GM18519 (cell line): ENCODE results near the gene PPFIA1.

Source experiments
- ATAC-seq: cut with Tn5 transposase; IDR thresholded peaks from one replicate; pipeline ENCODE4 v1.9.1; 2021; ENCODE audit warnings: mild to moderate bottlenecking, moderate library complexity; ENCODE audit not compliant: unreplicated experiment, low FRiP score

PPFIA1 gene

DNA sequence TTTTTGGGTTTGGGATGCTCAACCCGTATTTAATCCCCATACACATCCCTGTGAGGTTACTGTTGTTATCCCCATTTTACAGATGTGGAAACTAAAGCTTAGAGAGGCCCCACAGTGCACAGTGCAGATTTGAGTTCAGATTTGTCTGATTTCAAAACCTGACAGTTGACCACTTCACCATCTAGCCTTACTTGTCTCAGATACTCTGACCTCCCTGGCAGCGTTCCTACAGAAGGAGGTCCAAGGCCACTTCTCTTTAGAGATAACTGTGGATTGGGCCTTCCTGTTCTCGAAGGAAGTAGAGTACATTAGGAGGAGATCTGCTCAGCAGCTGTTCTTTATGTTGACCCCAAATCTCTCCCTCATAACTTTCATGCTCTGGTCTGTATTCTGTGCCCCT lies 81.2 kb downstream of the PPFIA1 start:
- no peak for ATAC-seq

DNA sequence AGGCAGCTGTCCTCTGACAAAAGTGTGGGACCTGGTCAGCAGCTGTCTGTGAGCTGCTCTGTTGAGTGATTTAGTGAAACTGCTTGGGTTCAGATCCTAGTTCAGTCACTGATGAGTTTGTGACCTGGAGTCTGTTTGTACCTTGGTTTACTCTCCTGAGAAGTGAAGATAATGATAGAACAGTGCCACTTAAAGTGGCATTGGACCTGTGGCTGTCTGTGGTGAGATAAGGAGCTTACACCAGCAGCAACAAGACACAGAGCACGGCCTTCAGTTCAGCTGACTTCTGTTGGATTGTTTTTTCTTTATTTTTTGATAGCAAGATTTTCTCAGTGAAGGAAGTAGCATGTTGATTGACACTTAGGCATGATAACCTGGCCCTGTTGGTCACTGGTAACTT lies 81.6 kb downstream of the PPFIA1 start:
- ATAC-seq: no peak

DNA sequence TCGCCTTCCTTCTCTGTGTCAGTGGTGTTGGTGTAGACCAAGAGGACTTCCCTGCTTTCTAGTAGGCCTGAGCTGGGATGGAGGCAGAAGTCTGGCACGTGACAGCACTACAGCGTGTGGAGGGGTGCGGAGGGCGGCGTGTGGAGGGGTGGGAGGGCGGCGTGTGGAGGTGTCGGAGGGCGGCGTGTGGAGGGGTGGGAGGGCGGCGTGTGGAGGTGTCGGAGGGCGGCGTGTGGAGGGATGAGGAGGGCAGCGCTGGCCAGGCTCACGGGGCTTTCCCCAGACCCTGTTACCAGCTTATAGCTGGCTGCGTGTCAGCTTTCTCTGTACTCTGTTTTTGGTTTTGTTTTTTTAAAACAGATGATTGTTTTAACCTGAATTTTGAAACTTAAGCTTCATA lies 82.1 kb downstream of the PPFIA1 start:
- no peak for ATAC-seq

DNA sequence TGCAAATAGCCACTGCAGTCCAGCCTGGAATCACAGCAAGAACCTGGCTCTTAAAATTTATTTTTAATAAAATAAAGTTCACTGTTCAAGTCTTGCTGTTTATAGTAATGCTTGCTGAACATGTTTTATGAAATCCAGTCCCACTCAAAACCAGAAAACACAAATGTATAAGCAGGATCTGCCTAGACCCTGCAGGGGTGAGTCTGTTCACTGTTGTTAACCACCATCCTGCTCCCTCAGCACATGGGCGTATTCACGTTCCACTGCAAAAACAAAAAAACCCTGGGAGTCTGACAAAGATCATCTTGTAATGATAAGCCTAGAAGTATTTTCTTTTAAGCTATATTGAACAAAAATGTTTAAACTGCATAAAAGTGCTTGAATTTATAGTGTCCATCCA lies 82.8 kb downstream of the PPFIA1 start:
- no peak for ATAC-seq

DNA sequence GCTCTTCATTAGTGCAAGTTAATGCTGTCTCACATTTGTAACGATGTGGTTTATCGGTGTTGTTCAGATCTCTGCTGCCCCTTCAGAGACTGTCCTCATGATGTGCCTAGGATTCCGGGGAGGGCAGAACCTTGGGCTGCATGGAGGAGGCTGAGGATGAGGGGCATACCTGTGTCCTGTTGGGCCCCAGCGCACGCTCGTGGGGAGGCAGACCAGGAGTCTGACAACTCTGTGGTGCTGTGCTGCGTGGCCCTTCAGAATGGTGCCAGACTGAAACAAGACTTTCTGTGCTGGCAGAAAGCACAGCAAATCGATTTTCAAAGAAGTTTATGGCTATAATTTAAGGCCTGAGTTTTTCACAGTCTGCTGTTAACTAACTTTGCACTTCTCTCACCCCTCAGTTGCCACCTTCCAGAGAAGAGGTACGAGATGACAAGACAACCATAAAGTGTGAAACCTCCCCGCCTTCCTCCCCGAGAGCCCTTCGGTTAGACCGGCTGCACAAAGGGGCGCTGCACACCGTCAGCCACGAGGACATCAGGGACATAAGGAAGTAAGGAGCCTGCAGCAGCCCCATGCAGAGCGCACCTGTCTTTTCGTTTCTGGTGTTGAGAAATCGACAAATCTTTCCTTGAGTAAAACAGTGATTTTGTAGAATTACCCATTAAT lies 83.5 kb downstream of the PPFIA1 start:
- no peak for ATAC-seq

DNA sequence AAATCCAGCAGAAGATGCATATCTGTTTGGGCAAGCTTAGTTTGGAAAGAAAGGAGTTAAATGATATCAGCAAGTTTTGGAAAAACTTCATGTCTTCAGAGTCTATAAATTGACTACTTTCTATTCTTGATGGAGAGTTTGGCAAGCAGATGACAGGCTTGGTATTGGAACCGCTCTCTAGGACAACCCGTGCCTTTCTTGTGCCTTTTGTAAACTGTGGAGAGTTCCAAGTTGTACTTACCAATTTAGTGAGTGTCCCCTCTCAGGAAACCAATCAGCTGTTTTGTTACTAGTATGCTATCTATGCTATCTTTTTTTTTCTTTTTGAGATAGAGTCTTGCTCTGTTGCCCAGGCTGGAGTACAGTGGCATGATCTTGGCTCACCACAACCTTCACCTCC lies 84.1 kb downstream of the PPFIA1 start:
- no peak for ATAC-seq

DNA sequence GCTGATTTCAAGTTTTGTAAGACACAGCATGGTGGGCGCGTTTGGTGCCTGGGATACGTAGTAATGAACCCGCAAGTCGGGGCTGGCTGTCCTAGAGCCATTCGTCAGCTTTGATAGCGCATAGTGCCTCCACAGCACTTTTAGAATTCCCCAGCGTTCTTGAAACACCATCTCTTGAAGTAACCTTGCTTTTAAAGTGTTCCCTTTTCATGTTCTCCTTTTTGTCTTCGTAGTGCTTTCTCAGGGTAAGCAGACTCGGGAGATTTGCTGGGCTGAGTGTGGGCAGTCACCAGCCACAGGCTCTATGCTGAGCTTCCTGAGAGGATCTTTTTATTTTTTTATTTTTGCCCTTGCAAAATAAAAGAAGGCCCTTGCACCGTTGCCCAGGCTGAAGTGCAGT lies 88.3 kb downstream of the PPFIA1 start:
- ATAC-seq: no peak

DNA sequence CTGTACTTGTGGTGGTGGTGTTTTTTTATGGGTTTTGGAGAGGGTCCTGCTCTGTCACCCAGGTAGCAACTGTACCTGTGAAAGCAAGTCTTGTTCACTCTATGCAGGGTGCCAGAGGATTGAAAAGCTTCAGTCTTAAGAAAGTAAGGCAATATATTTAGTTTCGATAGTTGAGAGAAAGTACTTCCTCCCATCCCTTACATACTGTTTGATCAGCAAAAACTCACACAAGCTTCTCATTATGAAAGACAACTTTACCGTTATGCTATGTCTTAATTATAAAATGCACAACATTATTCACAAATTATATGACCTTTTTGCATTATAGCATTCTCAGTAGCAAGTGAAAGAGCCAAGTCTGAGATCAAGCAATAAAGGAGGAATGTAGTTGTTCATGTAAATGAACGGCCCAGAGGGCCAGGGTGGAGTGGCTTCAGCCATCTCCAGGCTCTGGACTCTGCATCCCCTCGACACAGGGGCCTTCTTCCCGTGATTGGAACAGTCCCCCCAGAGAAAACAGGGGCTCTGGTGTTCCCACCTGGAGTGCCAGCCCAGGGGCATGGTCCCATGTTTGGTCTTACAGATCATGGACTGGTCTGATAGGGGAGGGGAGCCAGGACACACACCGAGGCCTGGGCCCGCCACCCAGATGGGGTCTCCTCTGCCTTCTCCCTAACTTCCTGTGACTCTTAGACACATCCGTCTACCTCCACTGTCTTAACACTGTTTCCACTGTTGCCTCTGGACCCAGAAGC lies 89.1 kb downstream of the PPFIA1 start:
- no peak for ATAC-seq

DNA sequence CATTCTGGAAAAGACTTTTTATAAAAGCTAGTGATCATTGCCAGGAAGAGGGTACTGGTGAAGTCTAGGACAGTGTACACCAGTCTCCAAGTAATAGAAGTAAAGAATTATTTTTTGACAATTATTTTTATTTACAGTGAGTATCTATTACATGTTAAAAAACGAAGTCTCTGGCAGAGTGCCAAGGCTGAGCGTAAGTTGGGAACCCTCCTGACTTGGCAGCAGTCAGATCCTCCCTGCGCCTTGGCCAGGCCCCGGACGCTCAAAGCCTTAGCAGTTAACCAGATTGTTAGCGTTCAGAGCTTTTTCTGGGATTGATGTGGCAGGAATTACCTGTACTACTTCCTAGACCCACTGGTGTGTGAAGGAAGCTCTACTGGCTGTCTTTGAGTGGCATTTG lies 89.7 kb downstream of the PPFIA1 start:
- ATAC-seq: no peak

DNA sequence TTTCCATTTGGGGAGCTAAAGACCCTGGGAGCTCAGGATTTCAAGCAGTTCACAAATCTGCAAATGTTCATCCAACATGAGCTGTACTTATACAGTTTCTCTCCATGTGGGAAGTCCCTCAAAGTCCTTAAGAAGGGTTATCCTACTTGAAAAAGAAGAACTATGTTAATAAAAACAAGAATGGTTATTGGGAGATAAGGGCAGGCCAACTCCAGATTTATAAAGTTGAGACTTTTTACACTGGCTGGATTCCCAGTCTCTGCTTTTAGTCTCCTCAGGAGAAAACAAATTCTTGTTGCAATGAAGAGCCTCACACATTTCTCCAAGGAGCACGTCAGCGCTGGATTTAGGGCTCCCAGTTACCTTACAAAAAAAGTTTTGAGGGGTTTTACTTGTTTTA lies 93.7 kb downstream of the PPFIA1 start:
- no peak for ATAC-seq

DNA sequence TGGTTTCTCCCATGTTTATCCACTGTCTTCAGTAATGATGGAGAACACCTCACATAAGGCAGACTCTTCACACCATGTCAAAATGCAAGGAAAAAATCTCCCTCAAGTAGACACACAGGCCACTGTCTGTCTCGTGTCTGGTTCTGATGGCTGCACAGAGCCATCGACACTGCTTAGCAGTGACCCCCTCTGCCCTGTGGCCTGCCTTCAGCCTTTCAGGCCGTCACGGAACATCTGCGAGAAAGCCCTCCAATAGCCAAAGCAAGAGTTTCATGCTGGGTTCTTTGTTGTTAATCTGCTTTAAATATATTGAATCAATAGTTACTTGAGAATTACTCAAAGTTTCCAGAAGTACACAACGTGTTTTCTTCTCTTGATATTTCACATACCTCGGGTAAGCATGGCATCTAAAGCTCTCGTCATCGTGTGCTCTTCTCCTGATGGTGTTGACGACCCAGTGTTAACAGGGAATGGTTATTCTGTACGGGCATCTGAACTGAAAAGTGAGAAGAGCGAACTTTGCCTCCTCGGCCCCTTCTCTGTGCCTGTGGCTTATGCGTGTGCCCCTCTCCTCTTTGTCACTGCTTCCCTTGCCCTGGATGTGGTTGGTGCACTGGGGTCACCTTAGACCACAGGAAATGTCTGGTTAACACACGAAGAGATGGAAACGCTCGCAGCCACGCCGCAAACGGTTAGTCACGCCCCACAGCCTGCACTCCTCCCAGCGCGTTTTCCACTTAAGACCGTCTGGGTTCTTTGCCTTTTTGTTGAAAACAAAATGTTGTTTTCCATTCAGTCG lies 94.5 kb downstream of the PPFIA1 start:
- ATAC-seq: no peak

DNA sequence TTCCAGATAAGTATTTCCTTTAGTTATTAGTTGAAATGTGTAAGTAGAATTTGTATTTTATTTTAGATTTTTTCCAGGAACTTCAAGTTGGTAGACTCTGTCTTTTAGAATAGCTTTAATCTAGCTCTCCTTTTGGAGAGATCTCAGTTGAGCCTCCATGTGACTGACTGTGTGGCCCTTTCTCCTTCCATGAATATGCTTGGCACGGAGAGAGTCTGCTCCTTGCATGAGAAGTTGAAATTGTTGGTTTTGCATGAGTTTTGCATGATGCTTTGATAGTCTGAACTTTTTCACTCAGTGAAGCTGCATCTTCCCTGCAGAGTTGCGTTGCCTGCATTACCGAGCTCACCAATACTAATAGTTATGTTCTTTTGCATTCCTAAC lies 95.0 kb downstream of the PPFIA1 start:
- ATAC-seq: no peak

DNA sequence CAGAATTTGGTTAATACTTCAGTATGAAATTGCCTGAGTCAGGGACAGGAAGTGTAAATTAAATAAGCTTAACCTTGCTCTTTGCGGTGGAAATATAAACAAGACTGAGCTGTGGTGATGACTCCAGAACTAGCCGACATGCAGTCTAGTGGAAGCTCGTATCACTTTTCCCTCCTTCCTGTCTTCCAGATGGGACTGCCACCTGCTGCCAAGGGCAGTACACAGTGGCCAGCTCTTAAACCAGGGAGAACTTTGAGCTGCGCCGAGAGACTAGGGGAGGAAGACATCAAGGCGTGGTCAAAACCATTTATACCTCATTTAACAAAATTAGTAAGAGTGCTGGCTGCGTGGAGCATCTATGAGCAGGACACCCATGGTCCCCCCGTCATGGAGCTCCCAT lies 96.6 kb downstream of the PPFIA1 start:
- no peak for ATAC-seq

DNA sequence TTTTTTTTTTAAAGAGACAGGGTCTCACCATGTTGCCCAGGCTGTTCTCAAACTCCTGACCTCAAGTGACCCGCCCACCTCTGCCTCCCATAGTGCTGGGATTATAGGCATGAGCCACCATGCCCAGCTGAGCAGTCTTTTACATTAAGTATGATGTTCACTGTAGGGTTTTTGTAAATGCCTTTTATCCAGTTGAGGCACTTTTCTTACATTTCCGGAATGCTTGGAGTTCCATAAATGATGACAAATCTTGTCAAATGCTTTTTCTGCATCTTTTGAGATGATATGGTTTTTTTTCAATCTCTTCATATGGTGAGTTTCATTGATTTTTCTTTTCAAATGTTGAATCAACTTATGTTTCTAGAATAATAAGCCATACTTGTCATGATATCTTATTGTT lies 98.5 kb downstream of the PPFIA1 start:
- no peak for ATAC-seq

DNA sequence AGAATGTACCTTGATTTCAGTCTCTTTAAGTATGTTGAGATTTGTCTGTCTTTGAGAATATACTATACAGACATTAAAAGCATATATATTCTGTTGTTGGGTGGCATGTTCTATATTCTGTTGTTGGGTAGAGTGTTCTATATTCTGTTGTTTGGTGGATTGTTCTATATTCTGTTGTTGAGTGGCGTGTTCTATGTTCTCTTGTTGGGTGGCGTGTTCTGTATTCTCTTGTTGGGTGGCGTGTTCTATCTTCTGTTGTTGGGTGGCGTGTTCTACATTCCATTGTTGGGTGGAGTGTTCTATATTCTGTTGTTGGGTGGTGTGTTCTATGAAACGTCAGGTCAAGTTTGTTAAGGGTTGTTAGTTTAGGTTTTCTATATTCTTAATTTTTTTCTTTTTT lies 100.8 kb downstream of the PPFIA1 start:
- ATAC-seq: no peak

DNA sequence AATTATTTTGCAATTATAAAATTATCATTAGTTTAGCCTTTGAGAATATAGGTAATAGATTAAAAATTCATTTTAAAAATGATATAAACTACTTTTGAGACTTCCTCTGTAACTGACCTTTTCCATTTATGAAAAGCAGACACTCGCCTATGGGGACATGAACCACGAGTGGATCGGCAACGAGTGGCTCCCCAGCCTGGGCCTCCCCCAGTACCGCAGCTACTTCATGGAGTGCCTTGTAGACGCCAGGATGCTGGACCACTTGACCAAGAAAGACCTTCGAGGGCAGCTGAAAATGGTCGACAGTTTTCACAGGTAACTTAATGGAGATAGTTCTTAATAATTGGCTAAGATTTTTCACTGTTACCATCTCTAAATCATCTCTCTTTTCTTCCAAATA lies 101.6 kb downstream of the PPFIA1 start:
- no peak for ATAC-seq

DNA sequence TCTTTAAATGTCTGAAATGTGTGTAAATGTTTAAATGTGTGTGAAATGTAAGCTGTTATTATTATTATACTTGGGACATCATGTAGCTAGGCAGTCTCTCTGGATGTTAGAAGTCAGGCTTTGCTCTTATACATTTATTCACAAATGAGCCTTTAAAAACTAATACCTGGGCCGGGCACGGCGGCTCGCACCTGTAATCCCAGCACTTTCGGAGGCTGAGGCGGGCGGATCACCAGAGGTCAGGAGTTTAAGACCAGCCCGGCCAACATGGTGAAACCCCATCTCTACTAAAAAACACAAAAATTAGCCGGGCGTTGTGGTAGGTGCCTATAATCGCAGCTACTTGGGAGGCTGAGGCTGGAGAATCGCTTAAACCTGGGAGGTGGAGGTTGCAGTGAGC lies 106.1 kb downstream of the PPFIA1 start:
- ATAC-seq: no peak

DNA sequence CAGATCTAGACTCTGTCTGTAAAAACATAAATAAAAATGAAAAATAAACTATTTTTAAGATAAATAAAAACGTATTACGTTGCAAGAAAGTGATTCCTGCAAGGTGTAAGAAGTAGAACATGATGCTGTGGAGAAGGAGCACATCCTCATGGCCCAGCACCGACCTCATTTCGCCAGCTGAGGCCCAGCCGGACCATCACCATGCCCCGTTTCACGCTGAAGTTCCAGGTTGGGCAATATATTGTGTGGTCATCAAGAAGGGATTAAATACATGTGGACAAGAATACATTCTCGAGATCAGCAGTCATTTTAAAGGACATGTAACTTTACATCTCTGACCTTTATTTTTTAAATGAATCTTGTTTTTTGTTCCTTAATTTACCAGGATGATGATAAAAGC lies 107.2 kb downstream of the PPFIA1 start:
- ATAC-seq: no peak

DNA sequence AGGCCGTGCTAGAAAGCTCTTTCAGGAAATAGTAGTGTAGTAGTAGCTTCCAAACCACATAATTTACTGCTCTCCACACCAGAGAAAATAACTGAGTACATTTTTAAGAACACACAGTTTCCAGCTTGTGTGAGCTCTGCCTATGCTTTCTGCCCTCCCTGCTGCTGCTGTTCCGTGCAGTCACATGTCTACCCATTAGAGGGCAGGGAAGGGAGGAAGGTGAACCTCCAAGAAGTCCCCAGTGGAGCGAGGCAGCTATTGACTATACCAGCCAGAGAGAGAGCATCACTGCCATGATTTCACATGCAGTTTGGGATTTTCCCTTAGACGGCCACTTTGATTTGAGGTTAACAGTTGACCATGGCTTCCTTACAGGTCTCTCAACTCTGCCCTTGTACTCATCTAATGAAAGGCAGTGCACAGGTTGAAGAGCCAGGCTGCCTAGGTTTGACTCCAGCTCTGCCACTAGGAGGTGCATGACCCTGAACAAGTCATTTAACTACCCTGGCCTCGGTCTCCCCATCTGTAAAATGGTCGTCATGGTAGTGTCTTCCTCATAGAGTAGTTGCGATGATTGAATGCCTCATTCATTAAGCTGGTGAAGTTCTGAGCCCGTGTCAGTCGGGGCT lies 108.1 kb downstream of the PPFIA1 start:
- no peak for ATAC-seq

DNA sequence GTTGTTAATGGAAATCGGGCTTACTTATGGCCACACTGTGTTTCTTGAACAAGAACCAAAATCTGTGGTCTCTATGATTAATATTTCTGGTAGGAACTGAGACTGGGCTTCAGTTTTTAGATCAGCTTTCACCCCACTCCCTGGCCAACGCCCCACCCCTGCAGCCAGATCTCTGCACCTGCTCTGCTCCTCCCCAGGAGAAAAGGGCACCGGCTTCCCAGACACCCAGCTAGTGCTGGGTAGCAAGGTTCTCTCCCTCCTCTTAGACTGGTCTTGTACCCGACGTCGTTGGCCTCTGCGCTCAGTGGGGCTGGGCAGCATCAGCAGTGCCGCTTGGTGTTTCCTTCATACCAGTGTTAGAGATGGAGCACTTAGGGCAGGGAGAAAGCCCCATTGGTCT lies 110.9 kb downstream of the PPFIA1 start:
- no peak for ATAC-seq
